Retina (tissue), 1 donor: Measurements from ENCODE around the gene NPC1L1.
A peak's percentile ranks its signal among the peaks of the same experiment; 100 is the strongest.

Experiments
- DNase-seq: peaks from one replicate; pipeline ENCODE4 v3.0.0-alpha.2; 2016

NPC1L1 gene

DNA sequence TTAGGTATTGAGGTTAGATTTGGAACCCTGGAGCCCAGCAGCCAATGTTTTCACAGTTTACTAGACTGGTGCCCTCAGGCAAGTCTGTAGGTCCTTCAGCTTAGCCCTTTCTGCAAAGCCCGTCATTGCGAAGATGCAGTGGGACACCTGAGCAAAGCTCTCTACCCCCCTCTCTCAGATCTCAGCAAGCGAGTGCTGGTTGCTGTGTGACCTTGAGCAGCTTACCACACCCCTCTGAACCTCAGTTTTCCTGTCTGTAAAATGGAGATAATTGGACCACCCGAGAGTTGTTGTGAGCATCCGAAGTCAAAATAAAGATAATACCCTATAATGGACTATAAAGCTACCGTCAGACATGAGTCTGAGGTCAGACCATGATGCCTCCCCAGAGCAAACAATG is 3.7 kb downstream of the NPC1L1 start:
- DNase-seq, result no peak

DNA sequence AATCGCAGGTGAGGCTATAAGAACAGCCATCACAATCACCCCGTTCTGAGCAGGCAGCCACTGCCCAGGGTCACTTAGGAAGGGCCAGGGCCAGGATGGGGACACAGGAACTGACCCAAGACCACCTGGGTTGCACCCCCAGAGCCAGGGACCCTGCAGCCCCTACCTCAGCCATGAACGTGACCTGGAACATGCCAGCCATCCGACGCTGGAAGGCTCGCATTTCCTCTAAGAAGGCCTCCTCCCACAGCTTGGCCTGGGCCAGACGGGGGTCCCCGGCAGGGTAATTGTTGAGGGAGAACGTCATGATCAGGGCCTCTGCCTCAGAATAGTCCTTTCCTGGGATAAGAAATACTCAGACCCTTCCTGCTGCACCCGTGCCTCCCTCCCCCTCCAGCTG is 5.0 kb downstream of the NPC1L1 start:
- no peak for DNase-seq

- no peak for DNase-seq
Observed at GRCh38 chr7:44535348-44536064, 5.6 kb downstream of the NPC1L1 start.

DNA sequence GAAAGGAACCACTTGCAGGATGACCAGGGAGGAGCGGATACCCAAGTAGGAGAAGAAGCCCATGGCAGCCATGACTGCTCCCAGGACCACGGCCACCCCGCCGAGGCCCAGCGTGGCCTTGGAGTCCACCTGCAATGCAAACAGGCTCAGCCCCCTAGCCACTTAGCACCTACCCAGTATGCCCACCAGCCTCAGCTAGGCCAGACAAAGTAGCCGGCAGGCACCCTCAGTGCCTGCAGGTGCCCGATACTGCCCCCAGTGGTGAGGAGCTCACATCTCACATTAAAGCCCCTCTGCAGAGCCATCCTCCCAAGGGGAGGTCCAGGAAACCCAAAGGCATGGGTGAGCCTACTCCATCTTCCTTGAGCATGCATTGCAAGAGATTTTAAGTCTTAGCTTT is 6.6 kb downstream of the NPC1L1 start:
- peak; percentile 38 for DNase-seq

- no peak for DNase-seq
Observed at GRCh38 chr7:44534087-44534486, 7.0 kb downstream of the NPC1L1 start.

GRCh38 chr7:44533301-44534055 is 7.7 kb downstream of the NPC1L1 start:
- no peak for DNase-seq

DNA sequence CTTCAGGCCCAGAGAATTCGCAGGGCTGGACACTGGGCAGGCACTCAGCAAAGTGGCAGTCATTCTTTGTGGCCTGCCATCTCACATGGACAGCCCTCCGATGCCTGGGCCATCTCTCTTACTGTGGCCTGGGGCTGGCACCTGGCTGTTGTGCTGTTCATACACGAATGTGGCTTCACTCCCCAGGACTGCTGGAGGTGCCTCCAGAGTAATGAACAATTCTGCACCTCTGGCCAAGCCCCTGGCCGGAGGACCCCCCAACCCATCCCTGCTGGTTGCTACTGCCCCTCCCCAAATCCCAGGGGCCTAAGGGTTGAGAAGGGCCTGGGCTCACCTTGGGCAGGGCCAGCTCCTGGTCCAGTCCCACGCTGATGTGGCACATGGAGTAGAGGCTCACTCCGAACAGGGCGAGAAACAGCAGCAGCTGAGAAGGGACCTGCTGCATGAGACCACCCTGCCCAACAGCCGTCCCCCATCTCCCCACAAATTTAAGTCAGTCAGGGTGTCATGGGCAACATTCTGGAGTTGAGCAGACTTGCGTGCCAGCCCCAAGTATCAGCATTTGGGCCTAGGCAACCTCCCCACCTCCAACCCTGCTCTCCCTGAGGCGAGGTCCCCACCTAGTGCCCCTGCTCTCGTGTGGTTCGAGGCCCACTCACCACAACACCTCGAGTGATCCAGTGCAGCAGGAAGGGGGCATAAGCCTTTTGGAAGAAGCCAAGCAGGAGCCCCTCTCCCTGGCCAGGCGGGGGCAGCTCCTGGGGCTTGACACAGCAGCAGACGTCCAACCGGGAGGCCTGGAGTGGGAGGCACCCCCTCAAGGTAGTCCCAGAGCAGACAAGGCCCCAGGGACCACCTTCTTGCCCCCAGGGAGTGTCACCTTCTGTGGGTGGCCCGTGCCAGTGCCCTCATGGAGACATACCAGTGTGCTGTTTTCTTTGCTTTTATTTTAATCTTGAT is 9.4 kb downstream of the NPC1L1 start:
- DNase-seq, result no peak

- DNase-seq, result no peak
Observed at GRCh38 chr7:44530990-44531389, 10.1 kb downstream of the NPC1L1 start.

GRCh38 chr7:44524811-44525388 is 16.2 kb downstream of the NPC1L1 start:
- DNase-seq, result no peak

DNA sequence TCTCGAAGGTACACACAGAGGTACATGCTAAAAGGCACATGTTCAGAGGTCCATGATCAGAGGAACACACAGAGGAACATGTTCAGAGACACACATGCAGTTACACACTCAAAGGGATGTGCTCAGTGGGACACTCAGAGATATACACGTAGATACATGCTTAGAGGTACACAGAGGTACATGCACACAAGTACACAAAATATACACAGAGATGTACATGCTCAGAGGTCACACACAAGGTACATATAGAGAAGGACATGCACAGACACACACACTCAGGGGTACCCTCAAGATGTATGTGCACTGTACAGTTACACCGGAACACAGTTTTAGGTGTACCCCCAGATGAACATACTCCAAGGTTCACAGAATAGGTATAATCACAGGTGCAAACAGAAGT is 18.8 kb downstream of the NPC1L1 start:
- DNase-seq, result no peak

DNA sequence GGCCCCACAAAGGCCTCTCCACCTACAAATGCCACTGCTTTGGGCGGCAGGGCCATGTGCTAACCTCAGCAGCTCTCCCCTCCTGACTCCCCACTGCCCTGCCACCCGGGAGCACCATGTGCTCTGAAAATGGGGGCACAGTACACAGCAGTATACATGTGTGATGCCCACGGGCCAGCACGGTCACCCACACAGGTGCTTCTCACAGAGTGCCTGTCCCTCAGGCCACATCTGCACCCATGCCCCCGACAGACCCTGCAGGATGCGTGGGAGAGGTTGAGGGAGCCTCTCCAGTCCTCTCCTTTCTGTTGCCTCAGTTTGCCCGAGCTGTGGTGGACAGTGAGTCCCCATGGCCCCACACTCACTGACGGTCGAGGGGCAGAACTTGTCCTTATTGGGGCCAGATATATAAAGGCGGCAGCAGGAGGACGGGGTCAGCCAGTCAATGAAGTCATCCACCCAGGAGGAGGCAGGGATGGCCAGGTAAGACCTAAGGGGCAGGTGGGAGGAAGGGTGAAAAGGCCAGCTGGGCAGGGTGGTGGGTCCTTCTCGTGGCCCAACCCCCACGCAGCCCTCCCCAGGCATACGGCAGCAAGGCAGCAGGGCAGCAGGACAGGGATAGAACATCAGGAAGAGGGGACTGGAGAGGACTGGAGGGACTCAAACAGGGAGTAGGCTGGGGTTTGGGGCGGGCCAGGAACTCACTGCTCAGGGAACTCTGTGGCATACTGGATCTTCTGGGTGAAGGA is 19.6 kb downstream of the NPC1L1 start:
- no peak for DNase-seq

DNA sequence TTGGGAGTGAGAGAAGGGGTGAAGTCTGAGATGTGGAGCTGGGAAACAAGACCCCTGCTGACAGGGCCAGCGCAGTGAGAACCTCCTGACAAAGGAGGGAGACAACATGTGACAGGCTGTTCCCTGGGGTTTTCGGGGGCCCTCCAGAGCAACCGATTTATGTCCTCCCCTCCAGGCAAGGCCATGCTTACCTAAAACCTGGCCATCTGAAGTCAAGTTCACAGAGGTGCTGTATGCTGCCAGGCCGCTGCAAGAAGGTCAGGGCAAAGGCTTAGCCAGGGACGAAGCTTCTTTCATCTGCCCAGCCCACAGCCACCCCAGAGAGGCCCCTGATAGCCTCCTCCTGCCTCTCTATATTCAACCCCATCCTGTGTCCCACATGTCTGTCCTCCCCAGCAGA is 20.6 kb downstream of the NPC1L1 start:
- no peak for DNase-seq

DNA sequence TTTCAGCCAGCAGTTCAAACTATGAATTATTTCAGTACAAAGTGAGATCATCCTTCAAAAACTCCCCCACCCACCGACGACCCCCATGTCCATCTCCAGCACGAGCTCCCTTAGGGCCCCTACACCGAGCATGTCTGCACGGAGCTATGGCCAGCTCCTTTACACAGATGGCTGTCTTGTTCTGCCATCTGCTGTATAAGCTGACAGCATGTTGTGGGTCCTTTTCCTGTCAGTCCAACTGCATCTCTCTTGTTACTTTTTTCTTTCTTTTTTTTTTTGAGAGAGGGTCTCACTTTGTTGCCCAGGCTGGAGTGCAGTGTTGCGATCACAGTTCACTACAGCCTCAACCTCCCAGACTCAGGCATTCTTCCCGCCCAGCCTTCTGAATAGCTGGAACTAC is 21.6 kb downstream of the NPC1L1 start:
- no peak for DNase-seq

- no peak for DNase-seq
Observed at GRCh38 chr7:44518761-44519160, 22.4 kb downstream of the NPC1L1 start.

DNA sequence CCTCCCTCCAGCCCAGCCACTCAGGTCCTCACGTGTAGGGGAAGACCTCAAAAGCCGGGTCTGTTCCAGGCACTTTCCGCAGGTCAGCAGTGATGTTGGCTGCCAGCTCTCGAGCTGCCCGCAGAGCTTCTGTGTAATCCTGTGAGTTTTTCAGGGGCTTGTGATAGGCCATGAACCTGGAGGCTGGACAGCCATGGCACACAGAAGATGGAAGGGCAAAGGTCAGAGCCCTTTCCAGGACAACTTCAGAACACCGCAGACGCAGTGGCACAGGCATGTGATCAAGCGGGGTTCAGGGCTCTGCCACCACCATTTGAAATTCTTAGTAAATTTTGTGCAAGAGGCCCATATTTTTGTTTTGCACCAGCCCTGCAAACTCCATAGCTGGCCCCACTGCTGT is 24.0 kb downstream of the NPC1L1 start:
- DNase-seq, result no peak

DNA sequence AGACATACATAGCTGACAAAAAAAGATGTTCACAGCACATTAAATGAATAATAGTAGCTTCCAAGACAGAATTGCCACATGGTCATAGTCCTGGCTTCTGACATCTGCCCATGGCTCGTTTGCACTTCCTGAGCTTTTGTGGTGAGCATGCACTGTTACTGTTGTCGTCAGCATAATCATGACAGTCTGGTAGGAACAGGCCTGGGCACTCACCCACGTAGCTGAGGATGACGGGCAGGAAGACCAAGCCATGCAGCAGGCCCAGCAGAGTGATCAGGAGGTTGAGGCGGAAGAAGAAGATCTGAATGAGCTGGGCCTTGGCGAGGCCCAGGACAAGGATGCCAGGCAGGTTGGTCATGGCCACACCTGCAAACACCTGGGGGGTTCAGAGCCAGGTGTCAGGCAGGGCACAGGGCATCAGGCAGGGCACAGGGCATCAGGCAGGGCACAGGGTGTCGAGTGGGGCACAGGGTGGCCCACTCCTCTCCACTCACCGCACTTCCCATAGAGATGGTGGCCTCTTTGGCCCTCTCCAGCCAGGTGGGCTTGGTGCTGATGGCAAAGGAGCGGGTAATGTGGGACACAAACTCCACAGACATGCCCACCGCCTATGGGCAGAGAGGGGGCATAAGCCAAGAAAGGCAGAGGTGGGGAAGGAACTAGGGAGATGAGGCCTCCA is 25.4 kb downstream of the NPC1L1 start:
- no peak for DNase-seq

DNA sequence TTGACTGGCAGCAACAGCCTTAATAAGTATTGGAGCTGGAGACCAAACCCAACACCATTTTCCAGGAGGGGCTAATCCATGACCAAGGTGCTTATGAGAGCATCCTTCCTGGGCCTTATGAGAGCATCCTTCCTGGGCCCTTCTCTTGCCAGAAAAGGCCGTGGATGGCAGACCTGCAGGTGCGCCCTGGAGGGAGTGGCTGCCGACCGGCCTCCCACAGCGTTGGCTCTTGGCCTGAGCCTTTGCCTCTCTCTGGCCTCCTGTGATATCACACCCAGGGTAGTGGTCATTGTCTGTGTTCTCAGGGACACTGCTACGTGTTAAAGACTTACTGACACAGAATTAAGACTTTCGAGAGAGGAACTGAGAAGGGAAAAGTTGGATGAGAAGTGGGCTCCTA is 28.4 kb downstream of the NPC1L1 start:
- no peak for DNase-seq

GRCh38 chr7:44511863-44512468 is 29.2 kb downstream of the NPC1L1 start:
- DNase-seq, result no peak

GRCh38 chr7:44511236-44511635 is 29.9 kb downstream of the NPC1L1 start:
- DNase-seq, result no peak

- DNase-seq, result no peak
Observed at GRCh38 chr7:44508328-44509030, 32.7 kb downstream of the NPC1L1 start.
